PC-3 (cell line): ENCODE measurements around the gene ZFYVE9. TPM values are rescaled to one million over a fixed set of nuclear protein-coding genes. Genes with fewer than 3 reads are reported as not detected.

ENCODE experiments used
- ATAC-seq: fragments of 200-7000 bp; cut with Tn5 transposase; 2 replicates; pipeline ENCODE4 v1.9.1; 2020; ENCODE audit warnings: mild to moderate bottlenecking, moderate library complexity
- BruUV-seq: library from RNA; stranded (reverse); fragments of 400-500 nt; replicated peaks from 2 replicates; lab custom pipeline; 2021; lab: Mats Ljungman, UMichigan
- CTCF ChIA-PET: fragments of 300-600 bp; sonication (Branson Sonifier 250); formaldehyde crosslinking; loops from one replicate; lab custom pipeline; 2022; ENCODE audit warnings: antibody characterized with exemption; lab: Charles Lee
- POLR2A ChIA-PET: fragments of 300-600 bp; sonication (Branson Sonifier 250); formaldehyde crosslinking; loops from one replicate; lab custom pipeline; 2022; ENCODE audit warnings: antibody characterized with exemption; ENCODE audit not compliant: unreplicated experiment; lab: Charles Lee
- DNase-seq: peaks from one replicate; pipeline ENCODE4 v3.0.0-alpha.2; 2015
- H2AFZ ChIP-seq: fragments of 300-600 bp; sonication (generic); 2 replicates; pipeline ENCODE4 v1.6.0; 2016; ENCODE audit warnings: antibody characterized with exemption, low read length
- H3F3A ChIP-seq: fragments of 300-600 bp; sonication (generic); one replicate; pipeline ENCODE4 v1.6.0; 2017; ENCODE audit warnings: antibody characterized with exemption, low read length, control low read depth, mild to moderate bottlenecking; ENCODE audit not compliant: unreplicated experiment
- H3K27ac ChIP-seq: fragments of 300-600 bp; sonication (generic); 2 replicates; pipeline ENCODE4 v1.5.1; 2016; ENCODE audit warnings: mild to moderate bottlenecking, low read length
- H3K27me3 ChIP-seq: fragments of 300-600 bp; sonication (generic); 2 replicates; pipeline ENCODE4 v1.6.1; 2016; ENCODE audit warnings: low read length, mixed read lengths
- H3K36me3 ChIP-seq: fragments of 300-600 bp; sonication (generic); 2 replicates; pipeline ENCODE4 v1.6.1; 2016; ENCODE audit warnings: low read depth, mixed run types, low read length, mixed read lengths
- H3K4me1 ChIP-seq: fragments of 300-600 bp; sonication (generic); 2 replicates; pipeline ENCODE4 v1.5.1; 2016; ENCODE audit warnings: low read length; ENCODE audit not compliant: insufficient read depth
- H3K4me2 ChIP-seq: fragments of 300-600 bp; sonication (generic); 2 replicates; pipeline ENCODE4 v1.6.0; 2016; ENCODE audit warnings: low read length
- H3K4me3 ChIP-seq: fragments of 300-600 bp; sonication (generic); 2 replicates; pipeline ENCODE4 v1.5.1; 2016; ENCODE audit warnings: mild to moderate bottlenecking, low read length, mixed read lengths
- H3K79me2 ChIP-seq: fragments of 300-600 bp; sonication (generic); 2 replicates; pipeline ENCODE4 v1.6.1; 2017; ENCODE audit warnings: low read length, mixed read lengths
- H3K9ac ChIP-seq: fragments of 300-600 bp; sonication (generic); 2 replicates; pipeline ENCODE4 v1.6.0; 2016; ENCODE audit warnings: mild to moderate bottlenecking, low read length
- H3K9me2 ChIP-seq: fragments of 300-600 bp; sonication (generic); replicated peaks from 2 replicates; pipeline ENCODE4 v1.6.1; 2016; ENCODE audit warnings: mixed run types, low read length, mixed read lengths
- H3K9me3 ChIP-seq: fragments of 300-600 bp; sonication (generic); 2 replicates; pipeline ENCODE4 v1.6.1; 2016; ENCODE audit warnings: low read length, mixed read lengths
- H4K20me1 ChIP-seq: fragments of 300-600 bp; sonication (generic); 2 replicates; pipeline ENCODE4 v1.6.1; 2016; ENCODE audit warnings: low read length, mixed read lengths
- EZH2 ChIP-seq: fragments of 300-600 bp; sonication (generic); IDR thresholded peaks from one replicate; pipeline ENCODE4 v1.6.1; 2017; ENCODE audit warnings: antibody characterized with exemption, mild to moderate bottlenecking, low read length; ENCODE audit not compliant: unreplicated experiment
- EZH2phosphoT487 ChIP-seq: fragments of 300-600 bp; sonication (generic); IDR thresholded peaks from 2 replicates; pipeline ENCODE4 v1.6.1; 2018; ENCODE audit warnings: mild to moderate bottlenecking, antibody characterized with exemption, low read length, borderline replicate concordance
- intact Hi-C: fragments of 100-400 bp; cut with micrococcal nuclease; formaldehyde crosslinking; loops from 2 replicates; pipeline ENCODE4 v1.9.0; 2023
- total RNA-seq: library from RNA; depleted of rRNA; stranded (reverse); fragments of >200 nt; gene quantifications from 2 replicates; pipeline ENCODE4 v1.2.3, GENCODE V29; 2014
- TF ChIP-seq, protein P1 (sequence below): fragments of 300-600 bp; sonication (generic); conservative IDR thresholded peaks from 2 replicates; pipeline ENCODE4 v1.5.1; 2017; ENCODE audit warnings: antibody characterized with exemption, low read depth, mild to moderate bottlenecking, low read length

The ZFYVE9 gene
- total RNA-seq, 1 experiment from 2014 or later = 14.2 TPM

- H3K4me3 ChIP-seq = no peak overlapping the region
- H3K27ac ChIP-seq = no peak overlapping the region
- no peaks in the 10 kb centered on the region for H4K20me1 ChIP-seq
- H3K27me3 ChIP-seq = no peaks in the 10 kb centered on the region
- ATAC-seq = no peak
- BruUV-seq = no TSS peak
- no peaks in the 10 kb centered on the region for H3K36me3 ChIP-seq
- H3K4me1 ChIP-seq = 0 out of 2 replicates have a peak, but pooled peaks cover 9% of the 10 kb centered on the region
- H2AFZ ChIP-seq = no peak overlapping the region
- DNase-seq = no peak
- H3K9me3 ChIP-seq = no peaks in the 10 kb centered on the region
- H3F3A ChIP-seq = no peaks in the 10 kb centered on the region
- ChIA-PET CTCF (no interaction called here), POLR2A (no interaction called here)
- H3K9ac ChIP-seq = no peak overlapping the region
- TF ChIP-seq EZH2 (no peak), EZH2phosphoT487 (no peak)
- TF ChIP-seq, protein P1, sequence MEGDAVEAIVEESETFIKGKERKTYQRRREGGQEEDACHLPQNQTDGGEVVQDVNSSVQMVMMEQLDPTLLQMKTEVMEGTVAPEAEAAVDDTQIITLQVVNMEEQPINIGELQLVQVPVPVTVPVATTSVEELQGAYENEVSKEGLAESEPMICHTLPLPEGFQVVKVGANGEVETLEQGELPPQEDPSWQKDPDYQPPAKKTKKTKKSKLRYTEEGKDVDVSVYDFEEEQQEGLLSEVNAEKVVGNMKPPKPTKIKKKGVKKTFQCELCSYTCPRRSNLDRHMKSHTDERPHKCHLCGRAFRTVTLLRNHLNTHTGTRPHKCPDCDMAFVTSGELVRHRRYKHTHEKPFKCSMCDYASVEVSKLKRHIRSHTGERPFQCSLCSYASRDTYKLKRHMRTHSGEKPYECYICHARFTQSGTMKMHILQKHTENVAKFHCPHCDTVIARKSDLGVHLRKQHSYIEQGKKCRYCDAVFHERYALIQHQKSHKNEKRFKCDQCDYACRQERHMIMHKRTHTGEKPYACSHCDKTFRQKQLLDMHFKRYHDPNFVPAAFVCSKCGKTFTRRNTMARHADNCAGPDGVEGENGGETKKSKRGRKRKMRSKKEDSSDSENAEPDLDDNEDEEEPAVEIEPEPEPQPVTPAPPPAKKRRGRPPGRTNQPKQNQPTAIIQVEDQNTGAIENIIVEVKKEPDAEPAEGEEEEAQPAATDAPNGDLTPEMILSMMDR = no peak
- no peaks in the 10 kb centered on the region for H3K79me2 ChIP-seq
- intact Hi-C loops = no loop called here
- H3K9me2 ChIP-seq = 0 out of 2 replicates have a peak, but pooled peaks cover 2% of the 10 kb centered on the region
- no peak overlapping the region for H3K4me2 ChIP-seq
Measured at GRCh38 chr1:52193985-52194384, 52.1 kb downstream of the ZFYVE9 start.

- H3K9me3 ChIP-seq = no peaks in the 10 kb centered on the region
- no peaks in the 10 kb centered on the region for H3K36me3 ChIP-seq
- no peak overlapping the region for H3K27ac ChIP-seq
- no peak overlapping the region for H3K4me2 ChIP-seq
- H3K27me3 ChIP-seq = no peaks in the 10 kb centered on the region
- no peaks in the 10 kb centered on the region for H3K79me2 ChIP-seq
- no peaks in the 10 kb centered on the region for H4K20me1 ChIP-seq
- no peak for TF ChIP-seq EZH2phosphoT487
- TF ChIP-seq, protein P1 = no peak
- BruUV-seq = no TSS peak
- 0 out of 2 replicates have a peak, but pooled peaks cover 2% of the 10 kb centered on the region for H3K9me2 ChIP-seq
- intact Hi-C loops = no loop called here
- 0 out of 2 replicates have a peak, but pooled peaks cover 9% of the 10 kb centered on the region for H3K4me1 ChIP-seq
- no peaks in the 10 kb centered on the region for H3F3A ChIP-seq
- POLR2A ChIA-PET = no interaction called here
- CTCF ChIA-PET = no interaction called here
- H3K4me3 ChIP-seq = no peak overlapping the region
- no peak overlapping the region for H3K9ac ChIP-seq
- DNase-seq (no peak), ATAC-seq (no peak)
- H2AFZ ChIP-seq = no peak overlapping the region
Measured at GRCh38 chr1:52195161-52195560, 53.3 kb downstream of the ZFYVE9 start.

- no peaks in the 10 kb centered on the region for H3K4me1 ChIP-seq
- no peak overlapping the region for H3K4me3 ChIP-seq
- H3K9ac ChIP-seq = no peak overlapping the region
- TF ChIP-seq, protein P1 = no peak
- TF ChIP-seq EZH2 (no peak), EZH2phosphoT487 (no peak)
- DNase-seq (no peak), ATAC-seq (no peak)
- no peaks in the 10 kb centered on the region for H3K9me2 ChIP-seq
- intact Hi-C loops = no loop called here
- no peaks in the 10 kb centered on the region for H3K79me2 ChIP-seq
- H3K36me3 ChIP-seq = no peaks in the 10 kb centered on the region
- POLR2A ChIA-PET = no interaction called here
- no TSS peak for BruUV-seq
- H2AFZ ChIP-seq = no peak overlapping the region
- no peaks in the 10 kb centered on the region for H3K9me3 ChIP-seq
- H4K20me1 ChIP-seq = no peaks in the 10 kb centered on the region
- H3K27me3 ChIP-seq = no peaks in the 10 kb centered on the region
- H3F3A ChIP-seq = no peaks in the 10 kb centered on the region
- CTCF ChIA-PET = no interaction called here
- H3K27ac ChIP-seq = no peak overlapping the region
- H3K4me2 ChIP-seq = no peak overlapping the region
Measured at GRCh38 chr1:52203935-52204625, 62.2 kb downstream of the ZFYVE9 start.
